ENCODE results near the gene PPP2R2C. TPM values are rescaled to one million over a fixed set of nuclear protein-coding genes. Genes with fewer than 3 reads are reported as not detected.

PPP2R2C gene
- total RNA-seq, 1 experiment from 2014 or later = 32.9 TPM

GRCh38 chr4:6426571-6427438 lies 45.6 kb downstream of the PPP2R2C start:
- ATAC-seq = no peak
- no peak overlapping the region for H3K4me3 ChIP-seq (replicated peaks in 1 of 2; ENCODE audit: low read depth in 1 of 2, low read length in 2 of 2)
- no peaks in the 10 kb centered on the region for H3K27me3 ChIP-seq (ENCODE audit: insufficient read depth, low read length)
- no peak overlapping the region for H3K4me2 ChIP-seq (ENCODE audit: low read length)
- no peak for DNase-seq (ENCODE audit: low read depth, low spot score)
- no peaks in the 10 kb centered on the region for H3K79me2 ChIP-seq (ENCODE audit: insufficient read depth, low read length)
- POLR2A ChIA-PET = interaction anchor here (0.6 kb wide), 1 partner anchor 233 kb away, joined by 5 read pairs; no protein-coding TSS in a partner anchor
- H3K27ac ChIP-seq (ENCODE audit: low read depth, low read length) = no peak overlapping the region
- CTCF ChIA-PET = no interaction called here
- BruUV-seq (replicated peaks) = no TSS peak
- H3K4me1 ChIP-seq (ENCODE audit: control insufficient read depth in 1 of 2, insufficient read depth in 2 of 2, low read length in 2 of 2) = no peaks in the 10 kb centered on the region
- H3K9me3 ChIP-seq (ENCODE audit: control insufficient read depth in 1 of 2, insufficient read depth in 1 of 2, low read depth in 1 of 2, low read length in 2 of 2) = no peaks in the 10 kb centered on the region
- no peaks in the 10 kb centered on the region for H4K20me1 ChIP-seq (ENCODE audit: insufficient read depth)
- H3K36me3 ChIP-seq (ENCODE audit: control insufficient read depth in 1 of 2, insufficient read depth in 2 of 2, low read length in 2 of 2) = no peaks in the 10 kb centered on the region
- no peaks in the 10 kb centered on the region for H3K9me2 ChIP-seq (ENCODE audit: insufficient read depth)
- TF ChIP-seq ATF3 (IDR thresholded peaks at IDR 0.05) (no peak), ELF1 (IDR thresholded peaks at IDR 0.05; ENCODE audit: borderline replicate concordance, low read depth) (no peak), MAX (IDR thresholded peaks at IDR 0.05) (no peak), CBX3 (IDR thresholded peaks at IDR 0.05; ENCODE audit: low read depth) (no peak), CEBPB (IDR thresholded peaks at IDR 0.05; ENCODE audit: low read depth) (no peak), ZFX (IDR thresholded peaks at IDR 0.05) (no peak), ZBTB33 (IDR thresholded peaks at IDR 0.05; ENCODE audit: extremely low read depth, insufficient replicate concordance, low read length) (no peak), EGR1 (IDR thresholded peaks at IDR 0.05; ENCODE audit: low read depth) (no peak), TCF7L2 (IDR thresholded peaks at IDR 0.05; ENCODE audit: borderline replicate concordance, extremely low read depth, insufficient read depth, insufficient read length) (no peak), JUND (IDR thresholded peaks at IDR 0.05) (no peak)
- intact Hi-C loops (cut with micrococcal nuclease) = no loop called here
- RAD21 ChIA-PET (ENCODE audit: low non-redundant PET in 1 of 2, low total read pairs in 2 of 2, uncharacterized antibody in 2 of 2, unreplicated experiment in 2 of 2) = interaction anchor here in 1 of 2 experiments (0.6 kb wide), 1 partner anchor 243 kb away, joined by 3 read pairs; no protein-coding TSS in a partner anchor
- no peak overlapping the region for H3K9ac ChIP-seq (ENCODE audit: low read length)
- no peak overlapping the region for H2AFZ ChIP-seq (ENCODE audit: low read depth, low read length, poor library complexity, severe bottlenecking)

All from HCT116 (cell line).